Dendritic cell treated with granulocyte-macrophage colony-stimulating factor and Interleukin-4, amounts not matched to agents 40 ng/mL and 50 ng/mL, for 4 days (primary cell): ENCODE data around the gene CRIM1.
A peak's percentile ranks its signal among the peaks of the same experiment; 100 is the strongest.

Source experiments
- H3K27ac Mint-ChIP-seq: one replicate; pipeline ENCODE4 v1.8.0; 2022; ENCODE audit warnings: mild to moderate bottlenecking, mixed read lengths
- H3K27me3 Mint-ChIP-seq: one replicate; pipeline ENCODE4 v1.8.0; 2022; ENCODE audit warnings: mild to moderate bottlenecking, mixed read lengths
- H3K36me3 Mint-ChIP-seq: one replicate; pipeline ENCODE4 v1.8.0; 2022; ENCODE audit warnings: low read depth, mixed read lengths
- H3K4me1 Mint-ChIP-seq: one replicate; pipeline ENCODE4 v1.8.0; 2022; ENCODE audit warnings: low read depth, mixed read lengths
- H3K4me3 Mint-ChIP-seq: one replicate; pipeline ENCODE4 v1.8.0; 2022; ENCODE audit warnings: mild to moderate bottlenecking, moderate library complexity, mixed read lengths
- H3K9me3 Mint-ChIP-seq: one replicate; pipeline ENCODE4 v1.8.0; 2022; ENCODE audit warnings: mixed read lengths
- intact Hi-C: fragments of 100-400 bp; cut with micrococcal nuclease; formaldehyde crosslinking; loops from one replicate; pipeline ENCODE4 v1.15.0; 2022

The CRIM1 gene

GRCh38 chr2:36582951-36583350, 227.4 kb downstream of the CRIM1 start:
- no peak overlapping the region for H3K27ac Mint-ChIP-seq
- peaks cover 28% of the 10 kb centered on the region for H3K4me1 Mint-ChIP-seq
- H3K4me3 Mint-ChIP-seq: no peak overlapping the region
- no peaks in the 10 kb centered on the region for H3K9me3 Mint-ChIP-seq
- peaks cover 98% of the 10 kb centered on the region for H3K36me3 Mint-ChIP-seq
- H3K27me3 Mint-ChIP-seq: no peaks in the 10 kb centered on the region
- intact Hi-C loops: no loop called here

- no peak overlapping the region for H3K4me3 Mint-ChIP-seq
- H3K27me3 Mint-ChIP-seq: no peaks in the 10 kb centered on the region
- H3K27ac Mint-ChIP-seq: peak overlapping the region; percentile 13
- H3K9me3 Mint-ChIP-seq: no peaks in the 10 kb centered on the region
- peaks cover 97% of the 10 kb centered on the region for H3K36me3 Mint-ChIP-seq
- intact Hi-C loops: no loop called here
- peaks cover 21% of the 10 kb centered on the region for H3K4me1 Mint-ChIP-seq
These were observed 228.7 kb downstream of the CRIM1 start for GRCh38 chr2:36584148-36584794.

GRCh38 chr2:36586672-36587071, 231.1 kb downstream of the CRIM1 start:
- intact Hi-C loops: no loop called here
- peaks cover 39% of the 10 kb centered on the region for H3K4me1 Mint-ChIP-seq
- no peak overlapping the region for H3K27ac Mint-ChIP-seq
- no peaks in the 10 kb centered on the region for H3K9me3 Mint-ChIP-seq
- H3K4me3 Mint-ChIP-seq: no peak overlapping the region
- peaks cover 86% of the 10 kb centered on the region for H3K36me3 Mint-ChIP-seq
- no peaks in the 10 kb centered on the region for H3K27me3 Mint-ChIP-seq

GRCh38 chr2:36587101-36587500, 231.5 kb downstream of the CRIM1 start:
- Mint-ChIP-seq H3K4me1 (peaks cover 42% of the 10 kb centered on the region), H3K9me3 (no peaks in the 10 kb centered on the region), H3K27ac (no peak overlapping the region), H3K36me3 (peaks cover 81% of the 10 kb centered on the region), H3K27me3 (no peaks in the 10 kb centered on the region), H3K4me3 (no peak overlapping the region)
- intact Hi-C loops: no loop called here

- Mint-ChIP-seq H3K4me3 (no peak overlapping the region), H3K27me3 (no peaks in the 10 kb centered on the region), H3K36me3 (peaks cover 77% of the 10 kb centered on the region), H3K4me1 (peaks cover 42% of the 10 kb centered on the region), H3K9me3 (no peaks in the 10 kb centered on the region), H3K27ac (no peak overlapping the region)
- intact Hi-C loops: no loop called here
These were observed 232.0 kb downstream of the CRIM1 start for GRCh38 chr2:36587556-36587955.

GRCh38 chr2:36589230-36589630, 233.7 kb downstream of the CRIM1 start:
- peaks cover 76% of the 10 kb centered on the region for H3K36me3 Mint-ChIP-seq
- H3K4me1 Mint-ChIP-seq: peaks cover 58% of the 10 kb centered on the region
- no peak overlapping the region for H3K4me3 Mint-ChIP-seq
- H3K9me3 Mint-ChIP-seq: no peaks in the 10 kb centered on the region
- H3K27me3 Mint-ChIP-seq: no peaks in the 10 kb centered on the region
- intact Hi-C loops: no loop called here
- H3K27ac Mint-ChIP-seq: peak overlapping the region; percentile 72

GRCh38 chr2:36594849-36595248, 239.3 kb downstream of the CRIM1 start:
- H3K9me3 Mint-ChIP-seq: no peaks in the 10 kb centered on the region
- peaks cover 61% of the 10 kb centered on the region for H3K4me1 Mint-ChIP-seq
- no peak overlapping the region for H3K27ac Mint-ChIP-seq
- no peak overlapping the region for H3K4me3 Mint-ChIP-seq
- intact Hi-C loops: loop anchor here (5.0 kb wide), 1 partner anchor 38 kb away; no protein-coding TSS in a partner anchor
- no peaks in the 10 kb centered on the region for H3K27me3 Mint-ChIP-seq
- peaks cover 61% of the 10 kb centered on the region for H3K36me3 Mint-ChIP-seq

GRCh38 chr2:36596397-36596796, 240.8 kb downstream of the CRIM1 start:
- Mint-ChIP-seq H3K27ac (no peak overlapping the region), H3K4me1 (peaks cover 46% of the 10 kb centered on the region), H3K4me3 (peak overlapping the region; percentile 89), H3K27me3 (no peaks in the 10 kb centered on the region), H3K36me3 (peaks cover 50% of the 10 kb centered on the region), H3K9me3 (no peaks in the 10 kb centered on the region)
- intact Hi-C loops: loop anchor here (5.0 kb wide), 1 partner anchor 39 kb away; no protein-coding TSS in a partner anchor

- Mint-ChIP-seq H3K36me3 (peaks cover 50% of the 10 kb centered on the region), H3K27me3 (no peaks in the 10 kb centered on the region), H3K27ac (peak overlapping the region; percentile 82), H3K9me3 (no peaks in the 10 kb centered on the region), H3K4me1 (peaks cover 40% of the 10 kb centered on the region), H3K4me3 (peak overlapping the region; percentile 89)
- intact Hi-C loops: loop anchor here (5.0 kb wide), 1 partner anchor 40 kb away; no protein-coding TSS in a partner anchor
These were observed 241.5 kb downstream of the CRIM1 start for GRCh38 chr2:36597003-36597531.

GRCh38 chr2:36597532-36598377, 242.2 kb downstream of the CRIM1 start, which contains the start of gene FEZ2:
Gene FEZ2 (minus strand): TSS chr2:36598168. CDS start chr2:36598142, 26 bp downstream.
- Mint-ChIP-seq H3K4me1 (peaks cover 39% of the 10 kb centered on the region), H3K9me3 (no peaks in the 10 kb centered on the region), H3K27ac (peak within 1 kb of the TSS; percentile 82), H3K27me3 (no peaks in the 10 kb centered on the region), H3K36me3 (peaks cover 49% of the 10 kb centered on the region), H3K4me3 (peak within 1 kb of the TSS; percentile 89)
- intact Hi-C loops: loop anchor here (5.0 kb wide), 1 partner anchor 40 kb away; no protein-coding TSS in a partner anchor
